K562 (cell line): ENCODE results near the gene FPGS. TPM values are rescaled to one million over a fixed set of nuclear protein-coding genes. Genes with fewer than 3 reads are reported as not detected.

Experiments used
- AFF4 ChIP-seq: sonication (generic); formaldehyde crosslinking; IDR thresholded peaks from 2 replicates; pipeline ENCODE4 v1.8.0; 2023; ENCODE audit warnings: mild to moderate bottlenecking, missing genetic modification reagents
- ARNT ChIP-seq, 2 experiments: fragments of 450-650 bp; IDR thresholded peaks; 2 replicates each; pipeline ENCODE4 v1.6.1; 2016; ENCODE audit warnings: mild to moderate bottlenecking in 1 of 2
- BHLHE40 ChIP-seq: IDR thresholded peaks from 2 replicates; pipeline ENCODE4 v1.6.1; 2011; ENCODE audit warnings: low read length, improper control_type of control experiment
- CBFA2T2 ChIP-seq: fragments of 450-650 bp; conservative IDR thresholded peaks from 2 replicates; pipeline ENCODE4 v1.6.1; 2017; ENCODE audit warnings: mild to moderate bottlenecking
- DPF2 ChIP-seq: fragments of 450-650 bp; IDR thresholded peaks from 2 replicates; pipeline ENCODE4 v1.6.1; 2016
- ESRRB ChIP-seq: fragments of 250-450 bp; sonication (Bioruptor Pico); IDR thresholded peaks from 2 replicates; pipeline ENCODE4 v1.5.0; 2020; ENCODE audit warnings: mild to moderate bottlenecking, moderate library complexity, borderline replicate concordance
- FIP1L1 ChIP-seq: fragments of 200-400 bp; formaldehyde crosslinking; IDR thresholded peaks from 2 replicates; pipeline ENCODE4 v1.6.1; 2018; ENCODE audit warnings: mild to moderate bottlenecking, low read depth, low read length; ENCODE audit not compliant: poor library complexity, severe bottlenecking
- FOSL1 ChIP-seq: fragments of 200-800 bp; sonication (Bioruptor generic); conservative IDR thresholded peaks from 2 replicates; pipeline ENCODE4 v1.6.1; 2016; ENCODE audit warnings: missing genetic modification characterization, missing compliant biosample characterization
- GABPB2 ChIP-seq: fragments of 250-450 bp; sonication (Bioruptor Pico); conservative IDR thresholded peaks from 2 replicates; pipeline ENCODE4 v1.5.1; 2021; ENCODE audit warnings: mild to moderate bottlenecking
- HNRNPK ChIP-seq: fragments of 200-400 bp; formaldehyde crosslinking; IDR thresholded peaks from one replicate; pipeline ENCODE4 v1.6.1; 2018; ENCODE audit warnings: mild to moderate bottlenecking, low read depth, low read length; ENCODE audit not compliant: poor library complexity, severe bottlenecking
- HNRNPUL1 ChIP-seq: fragments of 200-400 bp; formaldehyde crosslinking; IDR thresholded peaks from 2 replicates; pipeline ENCODE4 v1.6.1; 2017; ENCODE audit warnings: low read length
- ID3 ChIP-seq, 2 experiments: fragments of 250-450 bp in 1 of 2; fragments of 450-650 bp in 1 of 2; sonication (Bioruptor Pico) in 1 of 2; IDR thresholded peaks; 2 replicates each; pipeline versions ENCODE4 v1.6.1 to v1.8.0; 2016 to 2021; ENCODE audit warnings: mild to moderate bottlenecking in 2 of 2, moderate library complexity in 2 of 2, missing compliant biosample characterization in 1 of 2, missing genetic modification characterization in 1 of 2
- MED1 ChIP-seq: sonication (generic); formaldehyde crosslinking; IDR thresholded peaks from 2 replicates; pipeline ENCODE4 v1.8.1; 2023; ENCODE audit warnings: missing genetic modification reagents, borderline replicate concordance
- TRIM28 ChIP-seq: fragments of 450-650 bp; IDR thresholded peaks from 2 replicates; pipeline ENCODE4 v1.6.1; 2017
- ZEB2 ChIP-seq: fragments of 450-650 bp; IDR thresholded peaks from 2 replicates; pipeline ENCODE4 v1.6.1; 2016
- ZNF583 ChIP-seq: fragments of 250-450 bp; sonication (Bioruptor Pico); IDR thresholded peaks from 2 replicates; pipeline ENCODE4 v1.4.0; 2020
- polyA plus RNA-seq, 8 experiments: library from polyadenylated mRNA; depleted of rRNA in 4 of 8; stranded (reverse) in 5 of 8; unstranded in 3 of 8; fragments of >200 nt; fragmentation: Nextera tagmentation in 2 of 8; fragmentation: Illumina TruSeq in 1 of 8; extraction: Ambion mirVana in 2 of 8; extraction: Trizol in 1 of 8; gene quantifications; 2 replicates each; pipeline versions ENCODE4 v1.2.1 to v1.2.3, GENCODE V29; 2011 to 2014; ENCODE audit warnings: inconsistent platforms in 1 of 8, missing spikeins in 1 of 8
- total RNA-seq, 7 experiments: library from RNA; depleted of rRNA in 6 of 7; stranded (reverse); fragments of >200 nt in 6 of 7; fragmentation: Illumina TruSeq in 2 of 7; extraction: Trizol in 2 of 7; gene quantifications; 2 replicates each; pipeline versions ENCODE4 v1.2.1 to v1.2.3, GENCODE V29; 2011 to 2021; ENCODE audit warnings: low replicate concordance in 1 of 7
- TF ChIP-seq, protein P1 (sequence below), 2 experiments: fragments of 450-650 bp; IDR thresholded peaks; 2 replicates each; pipeline ENCODE4 v1.6.1; 2016
- TF ChIP-seq, protein P2 (sequence below): fragments of 450-650 bp; IDR thresholded peaks from 2 replicates; pipeline ENCODE4 v1.6.1; 2018; ENCODE audit warnings: mild to moderate bottlenecking, low read depth; ENCODE audit not compliant: partially characterized antibody
- TF ChIP-seq, protein P3 (sequence below), 2 experiments: fragments of 450-650 bp in 1 of 2; sonication (generic) in 1 of 2; formaldehyde crosslinking in 1 of 2; IDR thresholded peaks in 1 of 2; conservative IDR thresholded peaks in 1 of 2; 2 replicates each; pipeline versions ENCODE4 v1.6.1 to v1.8.1; 2016 to 2023; ENCODE audit warnings: mild to moderate bottlenecking in 2 of 2, moderate library complexity in 2 of 2, inconsistent platforms in 1 of 2, missing genetic modification reagents in 1 of 2

The FPGS gene
- total and polyA plus RNA-seq, 9 of the 15 experiments (the other 6 are each of a cell fraction or from before 2014, with no cell fraction given): 0.84 to 86.4 (median 59.2) TPM

DNA sequence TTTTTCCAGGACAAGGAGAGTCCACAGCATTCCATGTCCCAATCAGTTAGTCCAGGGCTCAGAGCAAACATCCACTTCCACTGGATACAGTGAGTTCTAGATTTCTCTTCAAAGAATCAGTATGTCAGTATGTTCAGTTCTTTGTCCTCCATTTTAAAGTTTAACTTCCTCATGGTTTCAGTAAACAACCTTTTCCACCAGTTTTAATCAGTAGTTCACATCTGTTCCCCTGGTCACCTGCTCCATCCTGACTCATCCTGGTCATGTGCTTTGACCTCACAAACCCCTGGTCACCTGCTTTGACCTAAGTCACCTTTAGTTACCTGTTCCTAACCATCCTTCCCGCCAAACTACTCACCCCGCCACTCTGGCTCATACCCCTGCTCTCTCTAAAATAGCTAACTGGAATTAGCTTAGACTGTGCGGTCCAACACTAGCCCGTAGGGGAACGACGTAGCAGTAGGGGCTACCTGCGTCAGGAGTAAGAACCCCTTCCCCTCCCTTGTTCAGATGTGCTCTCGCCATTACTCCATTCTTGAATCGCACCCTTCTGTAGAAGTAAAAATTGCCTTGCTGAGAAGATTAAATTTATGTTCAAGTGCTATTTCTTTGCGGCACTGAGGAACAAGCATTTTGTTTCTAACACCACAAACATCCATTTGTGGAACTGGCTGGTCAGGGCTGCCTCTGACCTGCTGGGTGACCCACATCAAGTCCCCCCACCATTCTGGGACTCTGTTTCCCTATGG lies 46.2 kb downstream of the FPGS start (continued):
- TF ChIP-seq ARNT (IDR thresholded peaks at IDR 0.05) (no peak), FOSL1 (tag) (peak; percentile 77), MED1 (CRISPR knock-in tag) (no peak), ZNF583 (no peak), TRIM28 (peak; percentile 98), HNRNPK (no peak), FIP1L1 (no peak), ZEB2 (peak; percentile 78; the same call in 1 of the 2 replicates), GABPB2 (no peak), AFF4 (CRISPR knock-in tag) (no peak), BHLHE40 (peak; percentile 19; the same call in 1 of the 2 replicates), HNRNPUL1 (no peak), ESRRB (no peak), ID3 (CRISPR knock-in tag; IDR thresholded peaks at IDR 0.05) (no peak), ID3 (tag; IDR thresholded peaks at IDR 0.05) (no peak), DPF2 (peak; percentile 18; the same call in 1 of the 2 replicates), CBFA2T2 (no peak; the same call in 1 of the 2 replicates)
- TF ChIP-seq, protein P1, sequence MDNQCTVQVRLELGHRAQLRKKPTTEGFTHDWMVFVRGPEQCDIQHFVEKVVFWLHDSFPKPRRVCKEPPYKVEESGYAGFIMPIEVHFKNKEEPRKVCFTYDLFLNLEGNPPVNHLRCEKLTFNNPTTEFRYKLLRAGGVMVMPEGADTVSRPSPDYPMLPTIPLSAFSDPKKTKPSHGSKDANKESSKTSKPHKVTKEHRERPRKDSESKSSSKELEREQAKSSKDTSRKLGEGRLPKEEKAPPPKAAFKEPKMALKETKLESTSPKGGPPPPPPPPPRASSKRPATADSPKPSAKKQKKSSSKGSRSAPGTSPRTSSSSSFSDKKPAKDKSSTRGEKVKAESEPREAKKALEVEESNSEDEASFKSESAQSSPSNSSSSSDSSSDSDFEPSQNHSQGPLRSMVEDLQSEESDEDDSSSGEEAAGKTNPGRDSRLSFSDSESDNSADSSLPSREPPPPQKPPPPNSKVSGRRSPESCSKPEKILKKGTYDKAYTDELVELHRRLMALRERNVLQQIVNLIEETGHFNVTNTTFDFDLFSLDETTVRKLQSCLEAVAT (IDR thresholded peaks at IDR 0.05): peak in 1 of 2 experiments; percentile 29; a peak in 1 of 4 replicates
- TF ChIP-seq, protein P2, sequence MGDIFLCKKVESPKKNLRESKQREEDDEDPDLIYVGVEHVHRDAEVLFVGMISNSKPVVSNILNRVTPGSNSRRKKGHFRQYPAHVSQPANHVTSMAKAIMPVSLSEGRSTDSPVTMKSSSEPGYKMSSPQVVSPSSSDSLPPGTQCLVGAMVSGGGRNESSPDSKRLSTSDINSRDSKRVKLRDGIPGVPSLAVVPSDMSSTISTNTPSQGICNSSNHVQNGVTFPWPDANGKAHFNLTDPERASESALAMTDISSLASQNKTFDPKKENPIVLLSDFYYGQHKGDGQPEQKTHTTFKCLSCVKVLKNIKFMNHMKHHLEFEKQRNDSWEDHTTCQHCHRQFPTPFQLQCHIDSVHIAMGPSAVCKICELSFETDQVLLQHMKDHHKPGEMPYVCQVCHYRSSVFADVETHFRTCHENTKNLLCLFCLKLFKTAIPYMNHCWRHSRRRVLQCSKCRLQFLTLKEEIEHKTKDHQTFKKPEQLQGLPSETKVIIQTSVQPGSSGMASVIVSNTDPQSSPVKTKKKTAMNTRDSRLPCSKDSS: peak; percentile 97
- TF ChIP-seq, protein P3, sequence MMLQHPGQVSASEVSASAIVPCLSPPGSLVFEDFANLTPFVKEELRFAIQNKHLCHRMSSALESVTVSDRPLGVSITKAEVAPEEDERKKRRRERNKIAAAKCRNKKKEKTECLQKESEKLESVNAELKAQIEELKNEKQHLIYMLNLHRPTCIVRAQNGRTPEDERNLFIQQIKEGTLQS (IDR thresholded peaks at IDR 0.05): peak; percentile 60
- TF ChIP-seq, protein P3 (CRISPR knock-in tag; conservative IDR thresholded peaks at IDR 0.05): no peak
